ENCODE data around the gene KCNG1.

Gene KCNG1

GRCh38 chr20:51011479-51011878 lies 11.4 kb downstream of the KCNG1 start:
- no peak for DNase-seq

- no peak for DNase-seq
Observed at GRCh38 chr20:51010932-51011331, 12.0 kb downstream of the KCNG1 start.

GRCh38 chr20:51010043-51010365 lies 12.9 kb downstream of the KCNG1 start:
- no peak for DNase-seq

GRCh38 chr20:51009303-51010042 lies 13.4 kb downstream of the KCNG1 start:
- no peak for DNase-seq

- DNase-seq = no peak
Observed at GRCh38 chr20:51008718-51009117, 14.2 kb downstream of the KCNG1 start.

GRCh38 chr20:51005214-51005613 lies 17.7 kb downstream of the KCNG1 start:
- no peak for DNase-seq

GRCh38 chr20:51004781-51005180 lies 18.1 kb downstream of the KCNG1 start:
- DNase-seq = no peak

GRCh38 chr20:51004305-51004727 lies 18.6 kb downstream of the KCNG1 start:
- DNase-seq = no peak

- DNase-seq = no peak
Observed at GRCh38 chr20:51003753-51004152, 19.2 kb downstream of the KCNG1 start.

GRCh38 chr20:51002633-51003032 lies 20.3 kb downstream of the KCNG1 start:
- no peak for DNase-seq

- no peak for DNase-seq
Observed at GRCh38 chr20:51001430-51002265, 21.3 kb downstream of the KCNG1 start.

- no peak for DNase-seq
Observed at GRCh38 chr20:50999355-50999754, 23.6 kb downstream of the KCNG1 start.

GRCh38 chr20:50996901-50997865 lies 25.7 kb downstream of the KCNG1 start:
- DNase-seq = no peak

GRCh38 chr20:50995506-50995905 lies 27.4 kb downstream of the KCNG1 start:
- no peak for DNase-seq

- DNase-seq = no peak
Observed at GRCh38 chr20:50993876-50994275, 29.0 kb downstream of the KCNG1 start.

- peak; percentile 61 for DNase-seq
Observed at GRCh38 chr20:50992733-50993457, 30.0 kb downstream of the KCNG1 start.

GRCh38 chr20:50992336-50992732 lies 30.6 kb downstream of the KCNG1 start:
- no peak for DNase-seq

- no peak for DNase-seq
Observed at GRCh38 chr20:50991076-50991475, 31.8 kb downstream of the KCNG1 start.

GRCh38 chr20:50987493-50988210 lies 35.3 kb downstream of the KCNG1 start:
- peak; percentile 75 for DNase-seq

- DNase-seq = no peak
Observed at GRCh38 chr20:50983321-50983720, 39.6 kb downstream of the KCNG1 start.

GRCh38 chr20:50982363-50982762 lies 40.5 kb downstream of the KCNG1 start:
- peak; percentile 66 for DNase-seq

- no peak for DNase-seq
Observed at GRCh38 chr20:50981714-50982048, 41.2 kb downstream of the KCNG1 start.

All from COR-L47 (cell line).